Right lobe of liver (tissue), 6 donors: ENCODE results near the gene PNN. TPM values are rescaled to one million over a fixed set of nuclear protein-coding genes. Genes with fewer than 3 reads are reported as not detected.
"Not testable (repeated sequence)": the region's sequence is repeated elsewhere in the genome, so short reads cannot be mapped to it uniquely, and the experiment has no call there.

Experiments used
- ATAC-seq, 4 donors: fragments of 200-7000 bp; cut with Tn5 transposase; one replicate each; pipeline ENCODE4 v1.9.1; 2020; ENCODE audit warnings: mild to moderate bottlenecking in 4 of 4, moderate library complexity in 4 of 4
- DNase-seq, 3 donors: peaks; one replicate each; pipeline ENCODE4 v3.0.0-alpha.2; 2020
- H3K27ac ChIP-seq, 3 donors: fragments of 200-600 bp; one replicate each; pipeline ENCODE4 v1.8.0; 2022
- H3K27me3 ChIP-seq, 2 donors: fragments of 200-600 bp; one replicate each; pipeline ENCODE4 v1.8.0; 2022
- H3K36me3 ChIP-seq, 4 donors: fragments of 200-600 bp; sonication (generic) in 1 of 4; one replicate each; pipeline versions ENCODE4 v1.5.1 to v1.8.0; 2017 to 2022; ENCODE audit warnings: control low read depth in 1 of 4
- H3K4me1 ChIP-seq, 4 donors: fragments of 200-600 bp; sonication (generic) in 1 of 4; one replicate each; pipeline versions ENCODE4 v1.5.1 to v1.8.0; 2017 to 2022; ENCODE audit warnings: control low read depth in 1 of 4
- H3K4me3 ChIP-seq, 3 donors: fragments of 200-600 bp; one replicate each; pipeline ENCODE4 v1.8.0; 2022
- H3K9me3 ChIP-seq, 4 donors: fragments of 200-600 bp; sonication (generic) in 1 of 4; one replicate each; pipeline versions ENCODE4 v1.5.1 to v1.8.0; 2017 to 2022; ENCODE audit warnings: control low read depth in 1 of 4
- POLR2A ChIP-seq: fragments of 450-650 bp; IDR thresholded peaks from one replicate; pipeline ENCODE4 v1.6.1; 2017; ENCODE audit warnings: antibody characterized with exemption, mild to moderate bottlenecking
- WGBS: methylation state at CpG from one replicate; pipeline ENCODE4 v1.1.6; 2018; ENCODE audit warnings: low coverage, low lambda C conversion rate; ENCODE audit not compliant: insufficient coverage; ENCODE audit errors: missing lambda C conversion rate; 5-methylcytosine and 5-hydroxymethylcytosine counted together
- intact Hi-C, 2 donors: fragments of 100-400 bp; cut with DNase I; formaldehyde crosslinking; loops; one replicate each; pipeline versions ENCODE4 v1.11.2 to v1.14.1; 2022
- long read RNA-seq: library from polyadenylated mRNA; unstranded; transcript quantifications from one replicate; pipeline ENCODE4 v2.0.0, GENCODE V29; 2019
- total RNA-seq, 6 experiments: library from RNA; depleted of rRNA in 2 of 6; stranded (reverse); fragments of >200 nt in 2 of 6; fragmentation: NEBNext Ultra II Directional in 3 of 6; extraction: Animal tissue kit (Norgen Biotek cat#: 25700) in 3 of 6; gene quantifications; one replicate each; pipeline versions ENCODE4 v1.1.0 to v1.2.4, GENCODE V29; 2016 to 2023
- TF ChIP-seq, protein P1 (sequence below), 4 donors: fragments of 200-600 bp in 3 of 4; fragments of 450-650 bp in 1 of 4; IDR thresholded peaks; one replicate each; pipeline versions ENCODE4 v1.5.1 to v1.8.0; 2016 to 2022; ENCODE audit warnings: antibody characterized with exemption in 4 of 4, mild to moderate bottlenecking in 2 of 4
- donor health status: DM: no; HTN: yes; CAD: no.
- donor health status: DM: no; HTN: no; CAD: no.
- donor health status: DM: no; HTN: no; CAD: no.
- donor health status: DM: no; HTN: yes; CAD: no.
- donor health status: DM: no; HTN: yes; CAD: no.

Gene PNN
- 10 to 100 TPM; 12.2 to 42.0 (median 23.8) TPM for total RNA-seq
- long read RNA-seq, transcript PNN-201 (9 exons, 3,576 nt), result major isoform, 8 of 15 reads
- long read RNA-seq, partial matches to known transcripts, result 6 of 15 reads
- long read RNA-seq, other reads (novel, unspliced or antisense), result 1 of 15 reads

DNA sequence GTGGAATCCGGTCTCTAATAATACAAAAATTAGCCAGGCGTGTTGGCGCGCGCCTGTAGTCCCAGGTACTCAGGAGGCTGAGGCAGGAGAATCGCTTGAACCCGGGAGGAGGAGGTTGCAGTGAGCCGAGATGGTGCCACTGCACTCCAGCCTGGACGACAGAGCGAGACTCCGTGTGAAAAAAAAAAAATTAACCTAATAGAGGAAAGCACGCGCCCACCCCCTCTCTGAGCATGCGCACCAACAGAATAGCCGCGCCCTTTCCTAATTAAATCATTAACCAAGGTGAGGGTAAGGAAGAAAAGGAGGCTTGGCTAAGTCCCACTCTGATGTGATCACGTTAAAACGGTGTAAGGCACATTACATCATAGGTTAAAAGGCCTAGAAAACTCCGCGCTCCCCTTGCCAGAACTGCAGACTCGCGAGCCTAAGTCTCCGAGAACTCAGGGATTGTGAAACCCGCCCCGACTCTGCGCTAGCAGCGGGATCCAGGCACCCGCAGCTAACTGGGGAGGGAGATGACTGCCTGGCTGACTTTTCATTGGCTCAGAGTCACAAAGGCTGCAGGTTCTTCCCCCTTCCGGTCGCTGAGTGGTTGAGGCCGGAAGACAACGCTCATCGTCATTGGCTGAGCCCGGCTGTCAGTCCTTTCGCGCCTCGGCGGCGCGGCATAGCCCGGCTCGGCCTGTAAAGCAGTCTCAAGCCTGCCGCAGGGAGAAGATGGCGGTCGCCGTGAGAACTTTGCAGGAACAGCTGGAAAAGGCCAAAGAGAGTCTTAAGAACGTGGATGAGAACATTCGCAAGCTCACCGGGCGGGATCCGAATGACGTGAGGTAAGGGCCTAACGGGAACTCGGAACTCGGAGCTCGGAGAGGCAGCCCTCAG, at the start of gene PNN:
Gene PNN (plus strand): TSS at position 695 of the 885 bp plus-strand sequence. CDS start 26 bp downstream, at position 721.
- Histone ChIP-seq H3K27ac (peak within 1 kb of the TSS; percentile 92 to 98 (median 94)), H3K4me3 (peak within 1 kb of the TSS; percentile 69 to 93 (median 82)), H3K27me3 (no peaks in the 10 kb centered on the region), H3K9me3 (no peaks in the 10 kb centered on the region), H3K36me3 (peaks cover 13 to 36% (median 27%) of the 10 kb centered on the region in 4 donors), H3K4me1 (peaks cover 0 to 27% (median 14%) of the 10 kb centered on the region in 4 donors)
- DNase-seq (peak; percentile 95 to 98 (median 98)), ATAC-seq (peak; percentile 87 to 95 (median 90))
- intact Hi-C loops, result loop anchor here in 1 of 2 donors (10.0 kb wide), 1 partner anchor 100 kb away; no protein-coding TSS in a partner anchor
- TF ChIP-seq POLR2A, result peak; percentile 97
- TF ChIP-seq, protein P1, sequence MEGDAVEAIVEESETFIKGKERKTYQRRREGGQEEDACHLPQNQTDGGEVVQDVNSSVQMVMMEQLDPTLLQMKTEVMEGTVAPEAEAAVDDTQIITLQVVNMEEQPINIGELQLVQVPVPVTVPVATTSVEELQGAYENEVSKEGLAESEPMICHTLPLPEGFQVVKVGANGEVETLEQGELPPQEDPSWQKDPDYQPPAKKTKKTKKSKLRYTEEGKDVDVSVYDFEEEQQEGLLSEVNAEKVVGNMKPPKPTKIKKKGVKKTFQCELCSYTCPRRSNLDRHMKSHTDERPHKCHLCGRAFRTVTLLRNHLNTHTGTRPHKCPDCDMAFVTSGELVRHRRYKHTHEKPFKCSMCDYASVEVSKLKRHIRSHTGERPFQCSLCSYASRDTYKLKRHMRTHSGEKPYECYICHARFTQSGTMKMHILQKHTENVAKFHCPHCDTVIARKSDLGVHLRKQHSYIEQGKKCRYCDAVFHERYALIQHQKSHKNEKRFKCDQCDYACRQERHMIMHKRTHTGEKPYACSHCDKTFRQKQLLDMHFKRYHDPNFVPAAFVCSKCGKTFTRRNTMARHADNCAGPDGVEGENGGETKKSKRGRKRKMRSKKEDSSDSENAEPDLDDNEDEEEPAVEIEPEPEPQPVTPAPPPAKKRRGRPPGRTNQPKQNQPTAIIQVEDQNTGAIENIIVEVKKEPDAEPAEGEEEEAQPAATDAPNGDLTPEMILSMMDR (IDR thresholded peaks at IDR 0.05), result no peak
- WGBS, result 8% methylated on average over 30 of the region's 56 CpGs

GRCh38 chr14:39137835-39138234, 37.2 kb upstream of the PNN start:
- H3K9me3 ChIP-seq, DNase-seq, H3K27me3 ChIP-seq, H3K4me3 ChIP-seq, ATAC-seq, H3K4me1 ChIP-seq, intact Hi-C loops, H3K27ac ChIP-seq: not testable (repeated sequence)
- WGBS, result 89% methylated on average over 8 of the region's 8 CpGs
- peaks cover 0 to 40% (median 5%) of the 10 kb centered on the region in 4 donors for H3K36me3 ChIP-seq

GRCh38 chr14:39138440-39138839, 36.6 kb upstream of the PNN start:
- DNase-seq, result no peak
- no peaks in the 10 kb centered on the region for H3K27me3 ChIP-seq
- peaks cover 0 to 15% (median 4%) of the 10 kb centered on the region in 4 donors for H3K4me1 ChIP-seq
- no peak for ATAC-seq
- no peak for TF ChIP-seq POLR2A
- TF ChIP-seq, protein P1 (IDR thresholded peaks at IDR 0.05), result no peak
- no peak overlapping the region for H3K27ac ChIP-seq
- H3K36me3 ChIP-seq, result peaks cover 0 to 36% (median 5%) of the 10 kb centered on the region in 4 donors
- intact Hi-C loops, result no loop called here
- WGBS, result 93% methylated on average over 1 of the region's 1 CpG
- H3K4me3 ChIP-seq, result no peak overlapping the region
- no peaks in the 10 kb centered on the region for H3K9me3 ChIP-seq

DNA sequence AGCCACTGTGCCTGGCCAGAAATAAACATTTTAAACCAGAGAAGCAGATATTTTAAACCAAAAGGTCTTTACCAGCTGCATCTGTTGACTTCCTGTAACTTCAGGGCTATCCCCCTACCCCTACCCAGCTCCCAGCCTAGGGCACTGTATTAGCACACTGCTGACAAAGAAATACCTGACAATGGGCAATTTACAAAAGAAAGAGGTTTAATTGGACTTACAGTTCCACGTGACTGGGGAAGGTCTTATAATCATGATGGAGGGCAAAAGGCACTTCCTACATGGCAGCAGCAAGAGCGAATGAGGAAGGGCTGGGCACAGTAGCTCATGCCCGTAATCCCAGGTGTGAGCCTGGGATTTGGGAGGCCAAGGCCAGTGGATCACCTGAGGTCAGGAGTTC, 34.9 kb upstream of the PNN start:
- Histone ChIP-seq H3K36me3 (peaks cover 0 to 29% (median 5%) of the 10 kb centered on the region in 4 donors), H3K4me3 (no peak overlapping the region), H3K27ac (no peak overlapping the region), H3K27me3 (no peaks in the 10 kb centered on the region), H3K4me1 (peaks cover 0 to 15% (median 4%) of the 10 kb centered on the region in 4 donors), H3K9me3 (no peaks in the 10 kb centered on the region)
- no peak for ATAC-seq
- 96% methylated on average over 3 of the region's 3 CpGs for WGBS
- DNase-seq, result no peak
- intact Hi-C loops, result no loop called here
- TF ChIP-seq, protein P1 (IDR thresholded peaks at IDR 0.05), result no peak

DNA sequence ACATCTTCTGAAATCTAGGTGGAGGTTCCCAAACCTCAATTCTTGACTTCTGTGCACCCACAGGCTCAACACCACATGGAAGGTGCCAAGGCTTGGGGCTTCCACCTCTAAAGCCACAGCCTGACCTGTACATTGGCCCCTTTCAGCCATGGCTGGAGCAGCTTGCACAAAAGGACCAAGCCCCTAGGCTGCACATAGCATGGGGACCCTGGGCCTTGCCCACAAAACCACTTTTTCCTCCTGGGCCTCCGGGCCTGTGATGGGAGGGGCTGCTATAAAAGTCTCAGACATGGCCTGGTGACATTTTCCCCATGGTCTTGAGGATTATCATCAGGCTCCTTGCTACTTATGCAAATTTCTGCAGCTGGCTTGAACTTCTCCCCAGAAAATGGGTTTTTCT, 33.4 kb upstream of the PNN start:
- intact Hi-C loops, H3K27ac ChIP-seq, H3K4me3 ChIP-seq, H3K27me3 ChIP-seq, DNase-seq, H3K9me3 ChIP-seq, ATAC-seq: not testable (repeated sequence)
- no CpG with 5 or more reads among the region's 1 CpG for WGBS
- peaks cover 0 to 21% (median 7%) of the 10 kb centered on the region in 4 donors for H3K4me1 ChIP-seq
- peaks cover 0 to 18% (median 5%) of the 10 kb centered on the region in 4 donors for H3K36me3 ChIP-seq

- H3K27me3 ChIP-seq, ATAC-seq, H3K9me3 ChIP-seq, H3K4me3 ChIP-seq, DNase-seq, intact Hi-C loops: not testable (repeated sequence)
- WGBS, result 58% methylated on average over 2 of the region's 2 CpGs
- Histone ChIP-seq H3K36me3 (peaks cover 0 to 13% (median 0%) of the 10 kb centered on the region in 4 donors), H3K4me1 (peaks cover 0 to 21% (median 7%) of the 10 kb centered on the region in 4 donors), H3K27ac (peak overlapping the region in 2 of 3 donors; percentile 11 to 40)
Observed at GRCh38 chr14:39143226-39143625, 31.8 kb upstream of the PNN start.
